ENCODE results near the gene SARDH. TPM values are rescaled to one million over a fixed set of nuclear protein-coding genes. Genes with fewer than 3 reads are reported as not detected.

The SARDH gene
- total and polyA plus RNA-seq, 2 donors (not counting 3 experiments of a cell fraction or from before 2014, with no cell fraction given): 0.19 to 0.44 TPM

- TF ChIP-seq POLR2AphosphoS5 (IDR thresholded peaks at IDR 0.05; ENCODE audit: insufficient read depth, low read depth, low read length) (no peak), FOS (IDR thresholded peaks at IDR 0.05; ENCODE audit: borderline replicate concordance, insufficient read depth, low read length) (no peak), JUN (IDR thresholded peaks at IDR 0.05; ENCODE audit: borderline replicate concordance, insufficient read depth, insufficient read length, low read depth) (no peak), POLR2A (IDR thresholded peaks at IDR 0.05; ENCODE audit: low read depth, low read length) (no peak), MYC (IDR thresholded peaks at IDR 0.05; ENCODE audit: low read depth, low read length) (no peak), GATA2 (IDR thresholded peaks at IDR 0.05; ENCODE audit: insufficient read depth, insufficient read length, low read depth, low read length) (no peak), EZH2 (IDR thresholded peaks at IDR 0.05; ENCODE audit: borderline replicate concordance, low read depth, low read length, severe bottlenecking) (no peak)
- TF ChIP-seq, protein P1, sequence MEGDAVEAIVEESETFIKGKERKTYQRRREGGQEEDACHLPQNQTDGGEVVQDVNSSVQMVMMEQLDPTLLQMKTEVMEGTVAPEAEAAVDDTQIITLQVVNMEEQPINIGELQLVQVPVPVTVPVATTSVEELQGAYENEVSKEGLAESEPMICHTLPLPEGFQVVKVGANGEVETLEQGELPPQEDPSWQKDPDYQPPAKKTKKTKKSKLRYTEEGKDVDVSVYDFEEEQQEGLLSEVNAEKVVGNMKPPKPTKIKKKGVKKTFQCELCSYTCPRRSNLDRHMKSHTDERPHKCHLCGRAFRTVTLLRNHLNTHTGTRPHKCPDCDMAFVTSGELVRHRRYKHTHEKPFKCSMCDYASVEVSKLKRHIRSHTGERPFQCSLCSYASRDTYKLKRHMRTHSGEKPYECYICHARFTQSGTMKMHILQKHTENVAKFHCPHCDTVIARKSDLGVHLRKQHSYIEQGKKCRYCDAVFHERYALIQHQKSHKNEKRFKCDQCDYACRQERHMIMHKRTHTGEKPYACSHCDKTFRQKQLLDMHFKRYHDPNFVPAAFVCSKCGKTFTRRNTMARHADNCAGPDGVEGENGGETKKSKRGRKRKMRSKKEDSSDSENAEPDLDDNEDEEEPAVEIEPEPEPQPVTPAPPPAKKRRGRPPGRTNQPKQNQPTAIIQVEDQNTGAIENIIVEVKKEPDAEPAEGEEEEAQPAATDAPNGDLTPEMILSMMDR (IDR thresholded peaks at IDR 0.05; ENCODE audit: extremely low read depth in 1 of 2, insufficient read depth in 1 of 2, low read depth in 1 of 2, low read length in 2 of 2): no peak
- TF ChIP-seq, protein P2, sequence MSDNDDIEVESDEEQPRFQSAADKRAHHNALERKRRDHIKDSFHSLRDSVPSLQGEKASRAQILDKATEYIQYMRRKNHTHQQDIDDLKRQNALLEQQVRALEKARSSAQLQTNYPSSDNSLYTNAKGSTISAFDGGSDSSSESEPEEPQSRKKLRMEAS (IDR thresholded peaks at IDR 0.05; ENCODE audit: insufficient read depth, insufficient read length): no peak
- POLR2A ChIA-PET: interaction anchor here (0.6 to 1.1 kb wide), 2 partner anchors 204 to 274 kb away, joined by 4 read pairs; no protein-coding TSS in a partner anchor
- BruUV-seq (replicated peaks): no TSS peak
- Histone ChIP-seq H3K9me1 (replicated peaks; ENCODE audit: control insufficient read depth, extremely low read depth, insufficient read depth, low read length) (no peaks in the 10 kb centered on the region), H3K79me2 (ENCODE audit: control insufficient read depth, insufficient read depth, low read length) (no peaks in the 10 kb centered on the region), H3K4me3 (replicated peaks in 1 of 3; ENCODE audit: insufficient read depth in 1 of 3, low read depth in 1 of 3, low read length in 3 of 3) (no peak overlapping the region), H3K4me2 (ENCODE audit: insufficient read depth, low read length) (no peak overlapping the region), H3K27ac (ENCODE audit: insufficient read depth, low read depth, low read length) (no peak overlapping the region), H3K27me3 (ENCODE audit: control insufficient read depth in 2 of 2, insufficient read depth in 2 of 2, low read length in 2 of 2) (no peaks in the 10 kb centered on the region), H4K20me1 (replicated peaks; ENCODE audit: control insufficient read depth, extremely low read depth, insufficient read depth, low read length) (no peaks in the 10 kb centered on the region), H3K4me1 (ENCODE audit: control insufficient read depth, extremely low read depth, insufficient read depth, low read length) (peaks cover 23% of the 10 kb centered on the region), H2AFZ (ENCODE audit: low read depth, low read length) (no peak overlapping the region), H3K36me3 (ENCODE audit: control insufficient read depth in 2 of 2, extremely low read depth in 1 of 2, insufficient read depth in 2 of 2, low read length in 2 of 2) (peaks cover 0 to 20% of the 10 kb centered on the region in 2 experiments), H3K9me3 (replicated peaks; ENCODE audit: control insufficient read depth, insufficient read depth, low read length) (no peaks in the 10 kb centered on the region), H3K9ac (replicated peaks; ENCODE audit: extremely low read depth, insufficient read depth, low read length) (no peak overlapping the region)
- CTCF ChIA-PET: interaction anchor here (4.6 kb wide), 1 partner anchor 206 kb away, joined by 41 read pairs; no protein-coding TSS in a partner anchor
- no peak for FAIRE-seq
- no peak for DNase-seq (ENCODE audit: low read depth, low spot score)
- intact Hi-C loops (cut with micrococcal nuclease) (loop anchor here (1.0 kb wide), 1 partner anchor 158 kb away; no protein-coding TSS in a partner anchor), dilution Hi-C loops (cut with MboI; ENCODE audit: extremely low pct_ligation_motif_present, low sequenced_read_pairs) (no loop called here)
These were observed 49.0 kb upstream of the SARDH start for GRCh38 chr9:133786907-133787753.
